Muscle layer of colon (tissue), 2 donors: ENCODE results near the gene COBL.

Experiments used
- H3K27ac ChIP-seq: one replicate; pipeline ENCODE4 v1.7.0; 2013; ENCODE audit warnings: low read depth, mild to moderate bottlenecking, low read length, moderate library complexity
- H3K27me3 ChIP-seq, 2 donors: one replicate each; pipeline ENCODE4 v1.7.0; 2013; ENCODE audit warnings: low read length in 2 of 2, mild to moderate bottlenecking in 2 of 2; ENCODE audit not compliant: insufficient read depth in 2 of 2, control insufficient read depth in 1 of 2
- H3K36me3 ChIP-seq: one replicate; pipeline ENCODE4 v1.7.0; 2013; ENCODE audit warnings: mild to moderate bottlenecking, low read length; ENCODE audit not compliant: insufficient read depth
- H3K4me1 ChIP-seq: one replicate; pipeline ENCODE4 v1.7.0; 2013; ENCODE audit warnings: mild to moderate bottlenecking, low read length; ENCODE audit not compliant: insufficient read depth
- H3K4me3 ChIP-seq, 2 donors: one replicate each; pipeline ENCODE4 v1.7.0; 2013; ENCODE audit warnings: low read length in 2 of 2, low read depth in 1 of 2, mild to moderate bottlenecking in 1 of 2, moderate library complexity in 1 of 2
- H3K9ac ChIP-seq: one replicate; pipeline ENCODE4 v1.7.0; 2013; ENCODE audit warnings: low read length
- H3K9me3 ChIP-seq: one replicate; pipeline ENCODE4 v1.7.0; 2013; ENCODE audit warnings: mild to moderate bottlenecking, low read length
- donor health status: abdominal sarcoma.
- donor health status: Adenocarcinoma of cecum.

COBL gene

DNA sequence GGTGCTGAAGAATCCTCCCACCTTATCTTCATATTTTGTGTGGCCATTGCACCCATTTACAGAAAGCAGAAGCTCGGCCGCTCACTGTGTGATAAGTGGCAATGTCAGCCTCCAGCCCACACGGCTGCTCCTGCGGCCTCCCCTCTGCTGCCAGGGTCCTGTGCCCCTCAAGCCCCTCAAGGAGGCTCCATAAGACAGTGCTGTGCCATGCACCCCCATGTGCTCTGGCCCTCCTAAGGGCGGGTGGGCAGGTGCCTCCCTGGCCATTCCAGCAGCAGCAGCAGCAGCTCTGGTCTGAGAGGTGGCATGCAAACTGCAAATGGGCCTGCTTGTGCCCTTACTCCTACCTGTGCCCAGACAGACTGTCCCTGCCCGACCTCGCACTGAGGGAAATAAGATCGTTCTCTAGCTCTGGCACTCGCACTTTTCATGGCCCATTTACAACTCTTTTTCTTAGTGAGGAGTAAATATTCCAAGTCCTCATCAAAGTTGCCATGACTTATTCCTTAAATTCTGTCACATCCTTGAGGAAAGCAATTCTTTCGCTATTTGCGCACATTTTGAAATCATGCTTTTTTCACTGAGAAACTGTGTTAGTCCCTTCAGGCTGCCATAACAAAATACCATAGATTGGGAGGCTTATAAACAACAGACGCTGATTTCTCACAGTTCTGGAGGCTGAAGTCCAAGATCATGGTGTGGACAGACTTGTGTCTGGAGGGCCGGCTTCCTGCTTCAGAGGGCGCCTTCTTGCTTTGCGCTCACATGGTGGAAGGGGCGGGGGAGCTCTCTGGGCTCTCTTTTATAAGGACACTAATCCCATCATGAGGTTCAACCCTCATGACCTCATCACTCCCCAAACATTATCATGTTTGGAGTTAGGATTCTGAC, 187.8 kb downstream of the COBL start:
- no peaks in the 10 kb centered on the region for H3K36me3 ChIP-seq
- H3K4me3 ChIP-seq = no peak overlapping the region
- H3K27ac ChIP-seq = no peak overlapping the region
- H3K9ac ChIP-seq = no peak overlapping the region
- H3K9me3 ChIP-seq = no peaks in the 10 kb centered on the region
- H3K4me1 ChIP-seq = no peaks in the 10 kb centered on the region
- H3K27me3 ChIP-seq = no peaks in the 10 kb centered on the region

DNA sequence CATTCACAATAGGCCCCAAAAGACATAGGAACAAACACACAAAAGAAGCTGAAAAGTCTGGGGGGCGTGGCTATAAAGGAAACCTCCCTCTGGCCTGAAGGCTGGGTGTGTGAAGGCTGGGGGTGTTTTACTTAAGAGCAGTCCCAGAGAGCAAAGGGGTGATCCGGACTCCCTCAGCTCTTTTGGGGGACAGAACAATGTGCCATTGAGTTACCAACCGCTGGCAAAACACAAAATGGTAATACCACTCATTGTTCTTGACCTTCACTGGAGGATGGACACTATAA, 189.0 kb downstream of the COBL start:
- no peak overlapping the region for H3K9ac ChIP-seq
- H3K27ac ChIP-seq = no peak overlapping the region
- no peak overlapping the region for H3K4me3 ChIP-seq
- no peaks in the 10 kb centered on the region for H3K27me3 ChIP-seq
- H3K4me1 ChIP-seq = no peaks in the 10 kb centered on the region
- no peaks in the 10 kb centered on the region for H3K36me3 ChIP-seq
- no peaks in the 10 kb centered on the region for H3K9me3 ChIP-seq

GRCh38 chr7:51126813-51127617, 189.6 kb downstream of the COBL start:
- no peaks in the 10 kb centered on the region for H3K9me3 ChIP-seq
- H3K9ac ChIP-seq = no peak overlapping the region
- no peak overlapping the region for H3K27ac ChIP-seq
- no peaks in the 10 kb centered on the region for H3K4me1 ChIP-seq
- H3K36me3 ChIP-seq = no peaks in the 10 kb centered on the region
- H3K4me3 ChIP-seq = no peak overlapping the region
- H3K27me3 ChIP-seq = no peaks in the 10 kb centered on the region

DNA sequence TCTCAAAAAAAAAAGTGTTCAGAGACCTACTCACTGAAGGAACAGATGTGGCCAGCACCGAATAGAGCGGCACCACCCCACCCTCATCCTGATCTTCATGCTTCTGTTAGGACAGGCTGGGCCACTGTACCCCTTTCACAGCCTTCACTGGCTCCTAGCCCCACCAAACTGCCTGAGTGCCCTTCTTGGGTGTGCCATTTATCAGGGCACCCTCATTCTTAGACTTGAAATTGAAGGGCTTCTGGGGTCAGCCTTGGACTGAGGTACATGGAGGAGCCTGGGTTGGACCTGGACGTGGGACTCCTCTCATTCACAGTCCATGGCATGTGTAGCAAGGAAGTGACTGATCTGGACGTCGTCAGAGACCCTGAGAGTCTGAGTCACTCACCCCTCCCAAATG, 190.3 kb downstream of the COBL start:
- no peaks in the 10 kb centered on the region for H3K36me3 ChIP-seq
- no peaks in the 10 kb centered on the region for H3K27me3 ChIP-seq
- H3K4me1 ChIP-seq = no peaks in the 10 kb centered on the region
- no peak overlapping the region for H3K4me3 ChIP-seq
- H3K27ac ChIP-seq = no peak overlapping the region
- H3K9me3 ChIP-seq = no peaks in the 10 kb centered on the region
- H3K9ac ChIP-seq = no peak overlapping the region

- no peak overlapping the region for H3K9ac ChIP-seq
- H3K4me1 ChIP-seq = no peaks in the 10 kb centered on the region
- no peaks in the 10 kb centered on the region for H3K9me3 ChIP-seq
- no peaks in the 10 kb centered on the region for H3K36me3 ChIP-seq
- no peak overlapping the region for H3K27ac ChIP-seq
- H3K27me3 ChIP-seq = no peaks in the 10 kb centered on the region
- no peak overlapping the region for H3K4me3 ChIP-seq
These were observed 192.3 kb downstream of the COBL start for GRCh38 chr7:51124321-51124720.

DNA sequence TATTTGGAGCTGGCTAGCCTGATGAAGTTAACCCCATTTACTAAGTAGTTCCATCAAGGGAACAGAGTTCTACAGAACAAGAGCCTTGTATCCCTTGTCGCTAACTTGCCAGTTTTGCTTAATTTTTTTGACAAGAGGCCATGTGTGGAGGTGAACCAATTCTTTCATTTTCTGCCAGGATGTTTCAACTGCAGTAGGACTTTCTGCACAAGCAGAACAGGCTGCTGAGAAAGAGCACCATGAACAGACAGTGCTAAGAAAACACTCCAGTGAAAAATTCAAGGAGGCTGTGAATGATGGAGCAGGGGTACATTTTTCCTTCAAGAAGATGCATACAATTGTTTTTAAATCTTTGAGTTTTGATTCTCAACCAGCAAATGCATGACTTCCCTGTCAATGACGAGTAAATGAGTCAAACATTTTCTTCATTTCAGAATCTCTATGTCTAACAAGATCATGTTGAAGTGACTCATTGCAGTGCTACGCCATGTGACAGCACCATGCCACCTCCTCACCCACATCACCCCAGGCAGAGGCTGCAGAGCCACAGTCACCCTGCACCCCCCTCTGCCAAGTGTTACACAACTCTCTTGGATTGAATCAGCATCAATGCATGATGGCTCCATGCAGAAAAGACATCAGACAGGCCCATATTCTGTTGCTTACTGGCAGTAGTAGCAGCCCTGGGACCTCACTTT, 193.1 kb downstream of the COBL start:
- Histone ChIP-seq H3K4me3 (no peak overlapping the region), H3K9ac (no peak overlapping the region), H3K27ac (no peak overlapping the region), H3K9me3 (no peaks in the 10 kb centered on the region), H3K4me1 (no peaks in the 10 kb centered on the region), H3K36me3 (no peaks in the 10 kb centered on the region), H3K27me3 (no peaks in the 10 kb centered on the region)

DNA sequence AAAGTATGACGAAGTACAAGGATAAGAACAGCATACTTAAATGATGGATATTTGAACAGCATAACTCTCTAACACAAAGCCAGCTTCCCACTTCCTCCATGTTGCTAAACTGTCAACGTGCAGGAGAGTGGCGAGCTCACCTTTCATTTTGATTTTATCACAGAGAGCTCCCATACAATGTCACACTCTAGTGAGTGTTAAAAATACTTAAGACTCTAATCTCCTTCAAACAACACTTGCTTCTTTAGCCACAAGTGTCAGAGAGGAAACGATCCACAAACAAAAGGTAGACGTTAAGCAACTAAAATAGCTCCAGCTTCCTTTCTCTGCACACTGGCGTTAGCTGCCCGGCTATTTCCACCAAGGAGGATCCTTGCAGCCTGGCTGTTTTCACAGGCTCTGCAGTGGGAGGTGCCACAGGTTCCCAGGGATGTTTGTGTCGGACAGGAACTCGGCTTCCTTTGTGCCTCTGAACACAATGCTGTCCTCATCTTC, 194.6 kb downstream of the COBL start:
- H3K9me3 ChIP-seq = no peaks in the 10 kb centered on the region
- no peaks in the 10 kb centered on the region for H3K27me3 ChIP-seq
- no peak overlapping the region for H3K9ac ChIP-seq
- no peaks in the 10 kb centered on the region for H3K36me3 ChIP-seq
- H3K27ac ChIP-seq = no peak overlapping the region
- no peaks in the 10 kb centered on the region for H3K4me1 ChIP-seq
- no peak overlapping the region for H3K4me3 ChIP-seq

DNA sequence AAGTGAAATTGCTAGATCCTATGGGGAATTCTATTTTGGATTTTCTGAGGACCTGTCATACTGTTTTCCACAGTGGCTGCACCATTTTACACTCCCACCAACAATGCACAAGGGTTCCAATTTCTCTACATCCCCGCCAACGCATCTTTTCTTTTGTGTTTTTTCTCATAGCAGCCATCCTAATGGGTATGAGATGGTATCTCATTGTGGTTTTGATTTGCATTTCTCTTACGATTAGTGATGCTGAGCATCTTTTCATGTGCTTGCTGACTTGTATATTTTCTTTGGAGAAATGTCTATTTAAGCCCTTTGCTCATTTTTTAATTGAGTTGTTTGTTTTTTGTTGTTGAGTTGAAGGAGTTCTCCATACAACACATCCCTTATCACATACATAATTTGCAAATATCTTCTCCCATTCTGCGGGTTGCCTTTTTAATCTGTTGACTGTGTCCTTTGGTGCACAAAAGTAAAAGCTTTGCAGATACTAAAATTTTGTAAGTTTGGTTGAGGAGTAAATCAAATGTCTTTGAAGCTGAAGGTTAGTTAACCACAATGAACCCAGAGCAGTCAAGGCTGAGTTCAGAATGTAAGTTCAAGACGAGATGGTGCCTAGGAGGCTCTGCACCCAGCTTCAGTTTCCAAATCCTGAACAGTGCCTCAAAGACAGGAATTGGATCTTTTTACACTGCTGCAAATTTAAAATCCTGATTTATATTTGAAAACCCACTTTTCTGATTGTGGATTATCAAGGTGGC, 195.4 kb downstream of the COBL start:
- H3K9ac ChIP-seq = no peak overlapping the region
- H3K27ac ChIP-seq = no peak overlapping the region
- no peak overlapping the region for H3K4me3 ChIP-seq
- no peaks in the 10 kb centered on the region for H3K9me3 ChIP-seq
- H3K4me1 ChIP-seq = no peaks in the 10 kb centered on the region
- H3K27me3 ChIP-seq = no peaks in the 10 kb centered on the region
- H3K36me3 ChIP-seq = no peaks in the 10 kb centered on the region

DNA sequence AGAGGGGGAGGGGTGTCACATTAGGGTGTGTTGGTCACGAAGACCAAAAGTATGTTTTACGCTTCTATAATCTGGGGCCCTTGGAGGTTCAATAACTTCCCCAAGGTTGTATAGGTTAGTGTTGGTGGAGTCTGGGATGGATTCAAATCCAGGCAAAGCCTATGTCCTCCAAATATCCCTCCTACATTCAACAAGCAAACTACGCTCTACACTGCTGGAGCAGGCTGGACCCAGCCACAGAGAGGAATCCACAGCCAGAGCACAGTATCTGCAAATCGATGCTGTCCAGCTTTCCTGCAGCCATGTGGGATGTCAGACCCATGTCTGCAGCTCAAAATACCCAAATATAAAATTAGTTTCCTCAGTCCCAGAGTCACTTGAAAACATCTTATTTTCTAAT, 198.0 kb downstream of the COBL start:
- H3K9me3 ChIP-seq = no peaks in the 10 kb centered on the region
- no peaks in the 10 kb centered on the region for H3K27me3 ChIP-seq
- H3K9ac ChIP-seq = no peak overlapping the region
- no peak overlapping the region for H3K4me3 ChIP-seq
- H3K36me3 ChIP-seq = no peaks in the 10 kb centered on the region
- no peak overlapping the region for H3K27ac ChIP-seq
- H3K4me1 ChIP-seq = no peaks in the 10 kb centered on the region

GRCh38 chr7:51114501-51114900, 202.1 kb downstream of the COBL start:
- Histone ChIP-seq H3K27ac (no peak overlapping the region), H3K9ac (no peak overlapping the region), H3K4me3 (no peak overlapping the region), H3K4me1 (no peaks in the 10 kb centered on the region), H3K36me3 (no peaks in the 10 kb centered on the region), H3K9me3 (no peaks in the 10 kb centered on the region), H3K27me3 (no peaks in the 10 kb centered on the region)

GRCh38 chr7:51113962-51114361, 202.6 kb downstream of the COBL start:
- Histone ChIP-seq H3K4me1 (no peaks in the 10 kb centered on the region), H3K9ac (no peak overlapping the region), H3K27me3 (no peaks in the 10 kb centered on the region), H3K9me3 (no peaks in the 10 kb centered on the region), H3K4me3 (no peak overlapping the region), H3K27ac (no peak overlapping the region), H3K36me3 (no peaks in the 10 kb centered on the region)
